MM.1S (cell line): ENCODE results near the gene BTBD16.
A peak's percentile ranks its signal among the peaks of the same experiment; 100 is the strongest.

ENCODE experiments used
- DNase-seq: peaks from one replicate; pipeline ENCODE4 v3.0.0-alpha.2; 2015
- H2AFZ ChIP-seq: fragments of 300-600 bp; sonication (generic); 2 replicates; pipeline ENCODE4 v1.6.0; 2016; ENCODE audit warnings: antibody characterized with exemption, low read length
- H3F3A ChIP-seq: fragments of 300-600 bp; sonication (generic); 2 replicates; pipeline ENCODE4 v1.6.1; 2016; ENCODE audit warnings: mild to moderate bottlenecking, antibody characterized with exemption, low read length, moderate library complexity, mixed read lengths; ENCODE audit not compliant: insufficient read depth
- H3K27ac ChIP-seq: fragments of 300-600 bp; sonication (generic); 2 replicates; pipeline ENCODE4 v1.5.1; 2016; ENCODE audit warnings: mild to moderate bottlenecking, low read length
- H3K27me3 ChIP-seq: fragments of 300-600 bp; sonication (generic); replicated peaks from 2 replicates; pipeline ENCODE4 v1.6.0; 2016; ENCODE audit warnings: low read length; ENCODE audit not compliant: insufficient read depth
- H3K36me3 ChIP-seq: fragments of 300-600 bp; sonication (generic); replicated peaks from 2 replicates; pipeline ENCODE4 v1.6.1; 2016; ENCODE audit warnings: mild to moderate bottlenecking, low read length, mixed read lengths; ENCODE audit not compliant: insufficient read depth
- H3K4me1 ChIP-seq: fragments of 300-600 bp; sonication (generic); 2 replicates; pipeline ENCODE4 v1.6.1; 2016; ENCODE audit warnings: low read length, mixed read lengths
- H3K4me2 ChIP-seq: fragments of 300-600 bp; sonication (generic); 2 replicates; pipeline ENCODE4 v1.6.0; 2016; ENCODE audit warnings: low read depth, low read length
- H3K4me3 ChIP-seq: fragments of 300-600 bp; sonication (generic); 2 replicates; pipeline ENCODE4 v1.5.1; 2016; ENCODE audit warnings: low read length, mixed read lengths
- H3K79me2 ChIP-seq: fragments of 300-600 bp; sonication (generic); 2 replicates; pipeline ENCODE4 v1.6.1; 2016; ENCODE audit warnings: mixed run types, low read length, mixed read lengths
- H3K9ac ChIP-seq: fragments of 300-600 bp; sonication (generic); 2 replicates; pipeline ENCODE4 v1.6.1; 2016; ENCODE audit warnings: low read length, mixed read lengths
- H3K9me2 ChIP-seq: fragments of 300-600 bp; sonication (generic); replicated peaks from 2 replicates; pipeline ENCODE4 v1.6.1; 2016; ENCODE audit warnings: mild to moderate bottlenecking, low read length, mixed read lengths; ENCODE audit not compliant: insufficient read depth
- H3K9me3 ChIP-seq: fragments of 300-600 bp; sonication (generic); replicated peaks from 2 replicates; pipeline ENCODE4 v1.6.1; 2016; ENCODE audit warnings: mild to moderate bottlenecking, low read length, mixed read lengths; ENCODE audit not compliant: insufficient read depth
- H4K20me1 ChIP-seq: fragments of 300-600 bp; sonication (generic); 2 replicates; pipeline ENCODE4 v1.6.1; 2016; ENCODE audit warnings: mild to moderate bottlenecking, low read length, moderate library complexity, mixed read lengths; ENCODE audit not compliant: insufficient read depth
- EZH2 ChIP-seq: fragments of 300-600 bp; sonication (generic); optimal IDR thresholded peaks from 2 replicates; pipeline ENCODE3; 2017; ENCODE audit warnings: low read depth, mild to moderate bottlenecking, antibody characterized with exemption, low read length, mixed read lengths
- EZH2phosphoT487 ChIP-seq: fragments of 300-600 bp; sonication (generic); IDR thresholded peaks from 2 replicates; pipeline ENCODE4 v1.6.1; 2018; ENCODE audit warnings: antibody characterized with exemption, low read length
- TF ChIP-seq, protein P1 (sequence below): fragments of 300-600 bp; sonication (generic); IDR thresholded peaks from 2 replicates; pipeline ENCODE4 v1.5.1; 2016; ENCODE audit warnings: antibody characterized with exemption, low read length, mixed read lengths

The BTBD16 gene

DNA sequence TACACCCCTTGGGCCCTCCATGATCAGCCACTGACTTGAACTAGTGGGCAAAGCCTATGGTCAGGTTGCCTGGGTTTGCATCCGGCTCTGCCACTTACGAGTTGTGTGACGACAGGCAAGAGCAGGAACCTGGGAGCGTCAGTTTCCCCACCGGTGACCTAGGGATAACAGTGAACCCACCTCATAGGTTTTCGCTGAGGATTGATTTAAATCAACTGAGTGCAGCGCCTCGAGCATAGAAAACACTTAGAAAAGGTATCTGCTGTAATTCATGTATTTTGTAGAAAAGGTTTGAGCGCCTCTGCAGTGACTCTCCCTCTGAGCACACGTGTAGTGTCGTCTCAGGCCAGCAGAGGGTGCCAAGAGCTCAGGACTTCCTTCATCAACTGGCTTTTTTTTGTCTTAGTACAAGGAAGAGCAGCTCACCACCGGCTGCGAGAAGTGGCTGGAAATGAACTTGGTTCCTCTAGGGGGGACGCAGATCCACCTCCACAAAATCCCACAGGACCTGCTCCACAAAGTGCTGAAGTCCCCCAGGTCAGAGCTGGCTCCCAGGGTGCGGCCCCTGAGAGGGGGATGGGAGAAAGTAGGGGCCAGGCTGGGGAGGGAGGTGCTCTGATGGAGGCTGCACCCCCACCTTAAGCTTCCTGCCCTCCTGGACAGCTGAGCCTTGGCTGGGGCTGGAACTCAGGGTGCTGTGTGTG is 27.7 kb downstream of the BTBD16 start:
- TF ChIP-seq EZH2 (no peak), EZH2phosphoT487 (no peak)
- TF ChIP-seq, protein P1, sequence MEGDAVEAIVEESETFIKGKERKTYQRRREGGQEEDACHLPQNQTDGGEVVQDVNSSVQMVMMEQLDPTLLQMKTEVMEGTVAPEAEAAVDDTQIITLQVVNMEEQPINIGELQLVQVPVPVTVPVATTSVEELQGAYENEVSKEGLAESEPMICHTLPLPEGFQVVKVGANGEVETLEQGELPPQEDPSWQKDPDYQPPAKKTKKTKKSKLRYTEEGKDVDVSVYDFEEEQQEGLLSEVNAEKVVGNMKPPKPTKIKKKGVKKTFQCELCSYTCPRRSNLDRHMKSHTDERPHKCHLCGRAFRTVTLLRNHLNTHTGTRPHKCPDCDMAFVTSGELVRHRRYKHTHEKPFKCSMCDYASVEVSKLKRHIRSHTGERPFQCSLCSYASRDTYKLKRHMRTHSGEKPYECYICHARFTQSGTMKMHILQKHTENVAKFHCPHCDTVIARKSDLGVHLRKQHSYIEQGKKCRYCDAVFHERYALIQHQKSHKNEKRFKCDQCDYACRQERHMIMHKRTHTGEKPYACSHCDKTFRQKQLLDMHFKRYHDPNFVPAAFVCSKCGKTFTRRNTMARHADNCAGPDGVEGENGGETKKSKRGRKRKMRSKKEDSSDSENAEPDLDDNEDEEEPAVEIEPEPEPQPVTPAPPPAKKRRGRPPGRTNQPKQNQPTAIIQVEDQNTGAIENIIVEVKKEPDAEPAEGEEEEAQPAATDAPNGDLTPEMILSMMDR: peak; percentile 75
- Histone ChIP-seq H3K79me2 (no peaks in the 10 kb centered on the region), H3K4me3 (no peak overlapping the region), H3K27me3 (no peaks in the 10 kb centered on the region; the same call in 1 of the 2 replicates), H3K9me2 (no peaks in the 10 kb centered on the region), H3K9ac (no peak overlapping the region), H3K4me1 (no peaks in the 10 kb centered on the region), H3K36me3 (no peaks in the 10 kb centered on the region), H2AFZ (no peak overlapping the region), H3K4me2 (no peak overlapping the region), H3K27ac (no peak overlapping the region), H4K20me1 (no peaks in the 10 kb centered on the region), H3F3A (no peaks in the 10 kb centered on the region), H3K9me3 (no peaks in the 10 kb centered on the region)
- peak; percentile 53 for DNase-seq

GRCh38 chr10:122299423-122300075 is 28.5 kb downstream of the BTBD16 start:
- Histone ChIP-seq H3K9ac (no peak overlapping the region), H3K27ac (no peak overlapping the region), H3K9me3 (no peaks in the 10 kb centered on the region), H3K36me3 (no peaks in the 10 kb centered on the region), H3K4me1 (no peaks in the 10 kb centered on the region), H3K79me2 (no peaks in the 10 kb centered on the region), H4K20me1 (no peaks in the 10 kb centered on the region), H3K4me3 (no peak overlapping the region), H3K4me2 (no peak overlapping the region), H3F3A (no peaks in the 10 kb centered on the region), H3K9me2 (no peaks in the 10 kb centered on the region), H3K27me3 (no peaks in the 10 kb centered on the region; the same call in 1 of the 2 replicates), H2AFZ (no peak overlapping the region)
- TF ChIP-seq, protein P1: no peak
- no peak for DNase-seq

DNA sequence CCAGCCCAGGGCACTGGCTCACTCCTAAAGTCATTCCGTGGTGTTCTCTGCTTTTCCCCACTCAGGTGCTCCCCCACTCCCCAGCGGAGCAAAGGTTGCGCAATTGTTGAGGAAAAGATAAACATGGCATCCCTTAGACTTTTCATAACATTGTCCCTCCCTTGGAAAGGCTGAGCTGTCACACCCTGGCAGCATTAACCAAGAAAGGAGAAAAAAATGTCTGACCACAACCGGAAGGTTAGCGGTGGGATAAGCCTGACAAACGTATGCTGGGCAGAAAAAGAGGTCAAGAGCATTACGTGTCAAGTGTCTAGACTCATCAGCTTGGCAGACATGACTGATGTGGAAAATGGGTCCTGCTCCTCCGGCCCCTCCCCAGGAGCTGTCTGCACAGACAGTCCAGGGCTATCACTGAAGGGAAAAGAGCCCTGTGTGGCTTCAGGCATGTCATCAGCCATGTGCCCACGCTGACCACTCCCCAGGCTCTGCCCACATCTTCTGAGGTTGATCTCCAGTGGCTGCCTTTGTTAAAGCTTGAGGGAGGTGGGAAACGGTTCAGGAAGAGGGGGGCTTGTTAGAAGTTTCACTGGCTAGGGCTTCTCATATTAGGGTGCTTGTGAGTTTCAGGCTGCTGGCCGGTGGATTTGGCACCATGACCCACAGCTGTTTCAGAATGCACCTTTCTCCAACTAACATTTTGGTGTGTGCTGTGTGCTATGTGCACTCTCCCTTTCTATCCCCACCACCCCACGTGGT is 30.1 kb downstream of the BTBD16 start:
- no peak overlapping the region for H3K9ac ChIP-seq
- DNase-seq: no peak
- no peaks in the 10 kb centered on the region for H3K4me1 ChIP-seq
- no peaks in the 10 kb centered on the region for H3K36me3 ChIP-seq
- H4K20me1 ChIP-seq: no peaks in the 10 kb centered on the region
- no peak overlapping the region for H2AFZ ChIP-seq
- no peak overlapping the region for H3K27ac ChIP-seq
- H3K79me2 ChIP-seq: no peaks in the 10 kb centered on the region
- no peak overlapping the region for H3K4me3 ChIP-seq
- no peak for TF ChIP-seq EZH2phosphoT487
- no peak for TF ChIP-seq EZH2
- H3K9me3 ChIP-seq: no peaks in the 10 kb centered on the region
- no peaks in the 10 kb centered on the region for H3F3A ChIP-seq
- H3K9me2 ChIP-seq: no peaks in the 10 kb centered on the region
- no peaks in the 10 kb centered on the region for H3K27me3 ChIP-seq
- H3K4me2 ChIP-seq: no peak overlapping the region
